OCI-LY7 (cell line): ENCODE results near the gene BARX2. TPM values are rescaled to one million over a fixed set of nuclear protein-coding genes. Genes with fewer than 3 reads are reported as not detected.

Source experiments
- BruUV-seq: library from RNA; stranded (reverse); fragments of 400-500 nt; replicated peaks from 2 replicates; lab custom pipeline; 2021; lab: Mats Ljungman, UMichigan
- CTCF ChIA-PET: fragments of 300-600 bp; sonication (Branson Sonifier 250); formaldehyde crosslinking; loops from one replicate; lab custom pipeline; 2022; ENCODE audit warnings: antibody characterized with exemption; ENCODE audit not compliant: unreplicated experiment; lab: Charles Lee
- POLR2A ChIA-PET: fragments of 300-600 bp; sonication (Branson Sonifier 250); formaldehyde crosslinking; loops from one replicate; lab custom pipeline; 2022; ENCODE audit warnings: antibody characterized with exemption; lab: Charles Lee
- DNase-seq: peaks from one replicate; pipeline ENCODE4 v3.0.0-alpha.2; 2015; ENCODE audit warnings: low spot score
- H2AFZ ChIP-seq: fragments of 200-600 bp; sonication (generic), shearing (Covaris generic); 2 replicates; pipeline ENCODE4 v1.6.1; 2014; ENCODE audit warnings: mild to moderate bottlenecking, antibody characterized with exemption, low read length, moderate library complexity
- H3K27ac ChIP-seq: fragments of 200-600 bp; sonication (generic); 2 replicates; pipeline ENCODE4 v1.5.1; 2014; ENCODE audit warnings: mixed run types, low read depth, mild to moderate bottlenecking, moderate library complexity, low read length, inconsistent platforms; ENCODE audit not compliant: poor library complexity, severe bottlenecking
- H3K36me3 ChIP-seq: fragments of 200-600 bp; sonication (generic); 2 replicates; pipeline ENCODE4 v1.6.1; 2014; ENCODE audit warnings: mild to moderate bottlenecking, antibody characterized with exemption, low read length, moderate library complexity, mixed read lengths; ENCODE audit not compliant: insufficient read depth
- H3K4me1 ChIP-seq: fragments of 200-600 bp; sonication (generic); 2 replicates; pipeline ENCODE4 v1.5.1; 2014; ENCODE audit warnings: mild to moderate bottlenecking, low read length; ENCODE audit not compliant: insufficient read depth, poor library complexity, severe bottlenecking
- H3K4me2 ChIP-seq: fragments of 200-600 bp; sonication (generic); 2 replicates; pipeline ENCODE4 v1.6.1; 2014; ENCODE audit warnings: mild to moderate bottlenecking, low read length
- H3K4me3 ChIP-seq: fragments of 200-600 bp; sonication (generic); 2 replicates; pipeline ENCODE4 v1.5.1; 2014; ENCODE audit warnings: mild to moderate bottlenecking, low read depth, low read length; ENCODE audit not compliant: poor library complexity, severe bottlenecking
- H3K79me2 ChIP-seq: fragments of 200-600 bp; sonication (generic); 2 replicates; pipeline ENCODE4 v1.6.1; 2016; ENCODE audit warnings: low read depth, mild to moderate bottlenecking, low read length, moderate library complexity, mixed read lengths; ENCODE audit not compliant: insufficient read depth
- H3K9me2 ChIP-seq: fragments of 200-600 bp; sonication (generic); 2 replicates; pipeline ENCODE4 v1.6.1; 2016; ENCODE audit warnings: mild to moderate bottlenecking, low read length, mixed read lengths; ENCODE audit not compliant: insufficient read depth
- H3K9me3 ChIP-seq: fragments of 200-600 bp; sonication (generic); 2 replicates; pipeline ENCODE4 v1.6.1; 2014; ENCODE audit warnings: mild to moderate bottlenecking, mixed run types, low read length, mixed read lengths
- H4K20me1 ChIP-seq: fragments of 200-600 bp; sonication (generic); 2 replicates; pipeline ENCODE4 v1.6.1; 2014; ENCODE audit warnings: mild to moderate bottlenecking, antibody characterized with exemption, low read length, moderate library complexity, mixed read lengths; ENCODE audit not compliant: insufficient read depth
- CTCF ChIP-seq: fragments of 200-600 bp; sonication (generic); conservative IDR thresholded peaks from 2 replicates; pipeline ENCODE4 v1.5.1; 2014; ENCODE audit warnings: mild to moderate bottlenecking, antibody characterized with exemption, low read length, moderate library complexity, mixed read lengths
- EZH2phosphoT487 ChIP-seq: fragments of 200-600 bp; sonication (generic); IDR thresholded peaks from 2 replicates; pipeline ENCODE4 v1.6.1; 2018; ENCODE audit warnings: low read depth, borderline replicate concordance, mild to moderate bottlenecking, mixed run types, antibody characterized with exemption, low read length, moderate library complexity, mixed read lengths
- intact Hi-C: fragments of 100-400 bp; cut with micrococcal nuclease; formaldehyde crosslinking; loops from one replicate; pipeline ENCODE4 v1.10.0; 2022; ENCODE audit not compliant: unreplicated experiment
- total RNA-seq, 2 experiments: library from RNA; depleted of rRNA in 1 of 2; stranded (reverse); fragments of >200 nt in 1 of 2; shearing (Covaris generic) in 1 of 2; gene quantifications; 2 replicates each; pipeline ENCODE4 v1.2.3, GENCODE V29; 2014 to 2022

Gene BARX2
- total RNA-seq, 2 experiments from 2014 or later: 0.06 to 0.23 TPM

DNA sequence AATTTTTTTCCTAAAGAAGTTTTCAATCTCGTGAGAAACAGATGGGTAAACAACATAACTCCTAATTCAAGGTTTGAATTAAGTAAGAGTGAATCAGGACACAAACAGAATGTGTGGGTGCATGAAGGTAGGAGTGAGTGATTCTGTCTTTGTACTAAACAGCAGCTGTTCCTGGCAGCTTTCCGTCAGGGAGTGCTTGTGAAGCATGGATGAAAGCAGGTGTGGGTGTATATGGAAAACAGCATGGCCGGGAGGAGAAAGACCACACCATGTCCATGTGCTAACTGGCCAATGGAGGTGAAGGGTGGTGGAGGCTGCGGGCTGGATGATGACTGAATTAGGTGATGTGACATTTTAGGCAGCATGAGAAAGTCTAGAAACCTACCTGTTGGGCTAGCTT lies 49.6 kb downstream of the BARX2 start:
- Histone ChIP-seq H3K36me3 (no peaks in the 10 kb centered on the region), H4K20me1 (no peaks in the 10 kb centered on the region), H3K4me2 (no peak overlapping the region), H3K9me2 (no peaks in the 10 kb centered on the region), H3K79me2 (no peaks in the 10 kb centered on the region), H2AFZ (no peak overlapping the region), H3K27ac (no peak overlapping the region), H3K9me3 (no peaks in the 10 kb centered on the region), H3K4me1 (no peaks in the 10 kb centered on the region), H3K4me3 (no peak overlapping the region)
- CTCF ChIA-PET: no interaction called here
- intact Hi-C loops: no loop called here
- BruUV-seq: no TSS peak
- POLR2A ChIA-PET: no interaction called here
- TF ChIP-seq EZH2phosphoT487 (no peak), CTCF (no peak)
- DNase-seq: no peak

- POLR2A ChIA-PET: no interaction called here
- BruUV-seq: no TSS peak
- Histone ChIP-seq H3K4me2 (no peak overlapping the region), H2AFZ (no peak overlapping the region), H3K9me3 (peaks cover 3% of the 10 kb centered on the region; the same call in 1 of the 2 replicates), H3K9me2 (no peaks in the 10 kb centered on the region), H3K4me1 (no peaks in the 10 kb centered on the region), H3K27ac (no peak overlapping the region), H3K79me2 (no peaks in the 10 kb centered on the region), H4K20me1 (no peaks in the 10 kb centered on the region), H3K4me3 (no peak overlapping the region), H3K36me3 (no peaks in the 10 kb centered on the region)
- TF ChIP-seq EZH2phosphoT487 (no peak), CTCF (no peak)
- CTCF ChIA-PET: no interaction called here
- no peak for DNase-seq
- intact Hi-C loops: no loop called here
Observed at GRCh38 chr11:129426038-129426437, 50.4 kb downstream of the BARX2 start.

DNA sequence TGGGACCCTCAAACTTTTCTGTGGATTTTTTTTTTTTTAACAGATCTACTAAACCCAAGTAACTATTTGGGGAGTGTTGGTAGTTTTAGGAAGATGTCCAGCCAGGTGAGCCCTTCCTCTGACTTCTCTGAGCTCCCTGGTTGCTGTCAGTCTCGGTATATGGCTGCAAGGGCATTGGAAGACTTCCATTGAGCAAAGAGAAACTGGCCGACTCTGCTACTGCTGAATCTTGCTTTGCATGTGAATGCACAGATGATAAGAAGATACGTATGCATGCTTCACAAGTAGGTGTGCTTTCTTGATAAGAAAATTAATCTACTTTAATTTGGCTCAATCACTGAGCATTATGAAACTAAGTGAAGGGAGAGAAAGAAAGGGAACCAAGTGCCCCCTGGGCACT lies 51.1 kb downstream of the BARX2 start:
- no peak overlapping the region for H3K4me3 ChIP-seq
- no peak overlapping the region for H3K4me2 ChIP-seq
- H3K9me3 ChIP-seq: peaks cover 9% of the 10 kb centered on the region; the same call in 1 of the 2 replicates
- no peaks in the 10 kb centered on the region for H3K36me3 ChIP-seq
- H3K9me2 ChIP-seq: no peaks in the 10 kb centered on the region
- TF ChIP-seq CTCF (no peak), EZH2phosphoT487 (no peak)
- no peaks in the 10 kb centered on the region for H3K79me2 ChIP-seq
- H4K20me1 ChIP-seq: no peaks in the 10 kb centered on the region
- no peak overlapping the region for H3K27ac ChIP-seq
- no peak overlapping the region for H2AFZ ChIP-seq
- no TSS peak for BruUV-seq
- no peaks in the 10 kb centered on the region for H3K4me1 ChIP-seq
- no peak for DNase-seq
- ChIA-PET POLR2A (no interaction called here), CTCF (no interaction called here)
- intact Hi-C loops: no loop called here
